SHP77 treated with DMSO at 0.1 percent for 48 hours (cell line): ENCODE measurements around the gene NPDC1.
A peak's percentile ranks its signal among the peaks of the same experiment; 100 is the strongest.
"Not testable (repeated sequence)": the region's sequence is repeated elsewhere in the genome, so short reads cannot be mapped to it uniquely, and the experiment has no call there.

Experiments used
- DNase-seq: peaks from one replicate; lab custom pipeline; 2025; lab: John Stamatoyannopoulos, UW

NPDC1 gene

DNA sequence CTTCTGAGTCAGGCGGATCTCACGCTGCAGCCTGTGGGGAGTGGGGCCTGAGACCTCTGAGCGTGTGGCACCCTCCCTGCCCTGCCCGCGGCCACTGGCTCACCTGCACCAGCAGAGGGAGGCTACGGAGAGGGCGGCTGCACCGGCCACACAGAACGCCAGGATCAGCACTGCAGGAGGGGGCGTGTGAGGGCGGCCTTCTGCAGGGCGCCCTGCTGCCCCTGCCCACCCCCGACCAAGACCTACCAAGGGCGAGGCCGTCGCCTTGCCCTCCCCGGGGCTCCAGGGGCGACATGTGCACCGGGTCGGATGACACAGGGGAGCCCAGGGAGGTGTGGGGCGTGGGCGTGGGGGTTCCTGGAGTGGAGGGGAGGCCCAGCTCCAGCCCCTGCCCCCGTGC, 5.4 kb downstream of the NPDC1 start:
- no peak for DNase-seq

DNA sequence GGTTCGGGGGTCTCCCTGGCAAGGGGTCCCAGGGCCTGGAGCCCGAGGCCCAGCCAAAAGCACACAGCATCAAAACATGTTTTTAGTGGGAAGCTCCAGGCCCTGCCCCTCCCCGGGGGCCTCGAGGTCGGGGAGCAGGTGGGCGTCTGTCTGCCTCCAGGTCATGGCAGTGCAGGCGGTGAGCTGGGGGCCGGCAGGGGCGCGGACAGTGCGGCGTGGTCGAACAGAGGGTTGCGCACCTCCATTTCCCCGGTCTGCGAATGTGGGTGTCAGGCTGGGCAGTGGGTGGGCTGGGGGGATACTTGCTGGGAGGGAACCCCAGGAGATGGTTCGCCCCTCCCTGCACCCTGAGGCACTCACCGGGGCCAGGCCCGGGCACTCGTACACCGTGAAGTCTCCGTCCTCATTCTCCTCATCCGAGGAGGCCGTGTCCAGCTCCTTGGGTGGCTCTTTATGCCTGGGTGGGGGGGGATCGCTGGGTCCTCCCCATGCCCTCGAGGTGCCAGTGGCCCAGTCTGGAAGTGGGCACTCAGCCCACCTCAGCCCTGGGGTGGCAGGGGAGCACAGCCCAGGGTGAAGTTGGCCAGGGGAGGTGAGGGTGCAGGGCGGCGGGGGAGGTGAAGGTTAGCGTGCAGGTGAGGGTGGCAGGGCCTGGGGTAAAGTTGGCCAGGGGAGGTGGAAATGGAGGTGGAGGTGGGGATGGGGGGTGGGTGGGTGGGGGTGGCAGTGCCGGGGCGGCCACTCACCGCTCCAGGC, 6.2 kb downstream of the NPDC1 start:
- DNase-seq, result no peak

DNA sequence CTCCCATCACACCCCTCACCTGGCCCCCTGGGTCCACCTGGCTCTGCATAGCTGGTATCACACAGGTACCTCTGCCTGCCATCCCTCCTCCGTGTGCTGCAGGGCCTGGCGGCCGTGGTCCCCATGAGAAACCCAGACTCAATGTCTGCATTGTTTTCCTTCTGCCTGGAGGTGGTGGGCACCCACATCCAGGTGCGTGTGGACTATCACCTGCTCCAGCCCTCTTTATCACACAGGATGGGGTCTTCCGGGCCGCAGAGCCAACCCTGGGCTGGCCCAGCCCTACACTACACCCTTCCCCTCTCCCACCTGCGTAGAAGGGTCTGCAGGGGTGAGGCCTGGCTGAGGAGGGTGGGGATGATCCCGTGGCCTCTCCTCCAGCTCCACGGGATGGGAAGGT, 7.1 kb downstream of the NPDC1 start:
- DNase-seq, result no peak

DNA sequence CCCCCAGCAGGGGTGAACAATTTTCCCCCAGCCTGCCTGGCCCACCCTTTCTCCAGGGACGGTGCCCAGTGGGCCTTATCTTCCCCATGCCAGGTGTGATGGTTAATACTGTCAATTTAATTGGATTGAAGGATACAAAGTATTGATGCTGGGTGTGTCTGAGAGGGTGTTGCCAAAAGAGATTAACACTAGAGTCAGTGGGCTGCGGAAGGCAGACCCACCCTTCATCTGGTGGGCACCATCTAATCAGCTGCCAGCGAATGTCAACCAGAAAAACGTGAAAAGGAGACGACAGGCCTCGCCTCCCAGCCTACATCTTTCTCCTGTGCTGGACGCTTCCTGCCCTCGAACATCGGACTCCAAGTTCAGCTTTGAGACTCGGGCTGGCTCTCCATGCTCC, 8.5 kb downstream of the NPDC1 start:
- DNase-seq, result no peak

DNA sequence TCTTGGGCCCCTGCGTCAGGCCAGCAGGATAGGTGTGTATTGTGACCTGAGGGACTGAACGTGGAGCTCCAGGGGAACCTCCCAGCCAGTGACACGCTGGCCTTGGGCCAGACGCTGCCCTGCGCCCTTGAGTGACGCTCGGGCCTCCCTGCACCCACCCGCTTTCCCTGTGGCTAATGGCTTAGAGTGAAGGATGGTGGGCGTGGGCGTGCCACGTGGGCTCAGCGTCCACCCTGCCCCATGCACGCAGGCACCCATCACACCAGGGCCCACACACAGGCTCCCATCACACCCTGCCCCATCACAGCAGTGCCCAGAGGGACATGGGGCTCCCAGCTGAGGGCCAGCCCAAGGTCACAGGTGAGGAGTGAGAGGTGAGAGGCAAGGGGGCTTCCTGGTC, 8.9 kb downstream of the NPDC1 start:
- no peak for DNase-seq

DNA sequence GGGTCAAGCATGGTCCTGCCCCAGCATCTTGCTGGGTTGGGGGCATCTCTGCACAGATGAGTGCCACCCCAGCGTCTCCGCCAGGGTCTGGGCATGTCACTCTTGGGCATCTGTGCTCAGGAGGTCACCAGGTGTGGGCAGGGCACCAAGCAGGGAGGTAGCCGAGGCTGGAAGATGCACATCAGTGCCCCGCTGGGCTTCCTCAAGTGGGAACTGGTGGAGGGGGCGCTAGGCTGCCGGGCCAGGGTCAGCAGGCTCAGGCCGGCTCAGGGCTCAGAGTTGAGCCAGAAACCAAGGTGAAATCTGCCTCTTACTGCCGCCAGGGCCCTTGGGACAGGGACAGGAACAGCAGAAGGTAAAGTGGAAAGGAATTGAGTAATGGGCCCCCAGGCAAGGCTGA, 10.0 kb downstream of the NPDC1 start:
- no peak for DNase-seq

DNA sequence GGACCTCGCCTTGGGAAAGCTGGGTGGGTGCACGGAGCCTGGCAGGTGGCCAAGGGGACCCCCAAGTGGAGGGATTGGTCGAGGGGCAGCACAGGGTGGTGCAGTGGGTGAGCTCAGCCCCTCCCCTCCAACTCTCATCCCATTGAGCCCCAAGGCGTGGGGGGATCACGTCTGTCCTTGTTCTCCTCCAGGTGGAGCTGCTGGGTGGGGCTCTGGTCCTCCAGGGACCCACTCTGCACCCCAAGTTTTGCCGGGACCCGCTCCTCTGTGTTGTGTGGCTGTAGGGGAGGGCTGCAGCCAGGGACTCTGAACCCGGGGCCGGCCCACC, 10.5 kb downstream of the NPDC1 start:
- DNase-seq, result no peak

DNA sequence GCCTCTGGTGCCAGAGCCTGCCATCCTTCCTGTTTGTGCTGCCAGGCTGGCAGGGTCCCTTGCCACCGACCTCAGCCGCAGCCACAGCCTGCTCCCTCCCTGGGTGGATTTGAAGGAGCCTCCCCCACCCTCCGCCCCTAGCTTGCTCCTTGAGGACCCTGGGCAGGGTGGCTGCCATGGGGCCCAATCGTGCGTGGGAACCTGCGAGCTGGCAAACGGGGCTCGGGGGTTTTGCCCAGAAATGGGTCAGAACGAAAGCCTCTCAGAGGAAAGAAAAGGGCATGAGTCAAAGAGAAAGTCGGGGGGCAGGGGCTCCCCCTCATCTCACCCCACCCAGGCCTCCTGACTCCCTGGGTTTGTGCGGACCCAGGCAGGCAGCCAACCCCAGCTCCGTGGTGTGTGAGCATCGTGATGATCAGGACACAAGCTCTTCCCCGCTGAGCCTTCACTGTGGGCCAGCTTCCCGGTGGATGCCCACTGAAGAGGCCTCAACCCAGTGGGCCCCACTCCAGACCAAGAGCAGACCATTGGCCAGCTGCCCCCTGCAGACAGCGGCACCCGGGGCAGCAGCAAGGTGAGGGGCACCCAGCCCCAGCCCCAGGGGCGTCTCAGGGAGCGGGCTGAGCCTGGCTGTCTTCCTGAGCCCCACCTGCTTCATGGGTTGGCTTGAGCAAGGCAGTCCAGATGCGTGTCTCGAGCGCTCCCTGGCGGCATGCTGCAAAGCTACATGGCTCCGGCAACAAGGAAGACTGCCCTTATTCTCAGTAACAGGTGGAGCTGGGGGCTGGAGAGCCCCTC, 11.1 kb downstream of the NPDC1 start:
- DNase-seq, result peak; percentile 65

DNA sequence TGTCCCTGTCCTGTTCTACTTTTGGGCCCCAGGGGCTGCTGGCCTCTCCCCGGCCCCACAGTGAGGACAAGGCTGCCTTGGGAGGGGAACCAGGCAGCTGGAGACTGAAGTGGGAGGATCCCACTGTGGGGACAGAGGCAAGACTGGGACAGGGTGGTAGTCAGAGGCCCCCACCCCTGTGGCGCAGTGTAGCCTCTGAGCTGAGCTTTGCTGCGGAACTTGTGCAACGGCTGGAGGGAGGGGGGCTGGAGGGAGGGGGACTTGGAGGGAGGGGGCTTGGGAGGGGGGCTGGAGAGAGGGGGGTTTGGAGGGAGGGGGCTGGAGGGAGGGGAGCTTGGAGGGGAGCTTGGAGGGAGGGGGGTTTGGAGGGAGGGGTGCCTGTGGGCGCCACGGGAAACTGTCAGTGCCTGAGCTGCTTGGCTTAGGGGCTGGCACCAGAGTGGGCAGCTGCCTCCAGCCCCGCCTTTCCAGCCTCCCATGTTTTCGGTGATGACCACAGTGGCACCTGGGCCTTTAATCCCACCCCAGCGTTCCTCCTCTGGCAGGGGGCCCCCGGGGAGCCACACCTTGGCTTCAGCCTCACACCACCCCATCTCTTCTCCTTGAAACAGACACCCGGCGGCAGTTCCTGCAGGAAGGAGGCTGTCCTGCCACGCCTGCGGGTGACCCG, 11.8 kb downstream of the NPDC1 start:
- no peak for DNase-seq

DNA sequence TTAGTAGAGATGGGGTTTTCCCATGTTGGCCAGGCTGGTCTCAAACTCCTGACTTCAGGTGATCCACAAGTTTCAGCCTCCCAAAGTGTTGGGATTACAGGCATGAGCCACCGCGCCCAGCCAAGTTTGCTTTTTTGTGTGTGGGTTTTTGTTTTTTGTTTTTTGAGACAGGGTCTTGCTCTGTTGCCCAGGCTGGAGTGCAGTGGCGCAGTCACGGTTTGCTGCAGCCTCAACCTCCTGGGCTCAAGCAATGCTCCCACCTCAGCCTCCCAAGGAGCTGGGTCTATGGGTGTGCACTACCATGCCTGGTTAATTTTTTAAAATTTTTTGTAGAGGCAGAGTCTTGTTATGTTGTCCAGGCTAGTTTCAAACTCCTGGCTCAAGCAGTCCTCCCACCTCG, 12.5 kb downstream of the NPDC1 start:
- not testable (repeated sequence) for DNase-seq

DNA sequence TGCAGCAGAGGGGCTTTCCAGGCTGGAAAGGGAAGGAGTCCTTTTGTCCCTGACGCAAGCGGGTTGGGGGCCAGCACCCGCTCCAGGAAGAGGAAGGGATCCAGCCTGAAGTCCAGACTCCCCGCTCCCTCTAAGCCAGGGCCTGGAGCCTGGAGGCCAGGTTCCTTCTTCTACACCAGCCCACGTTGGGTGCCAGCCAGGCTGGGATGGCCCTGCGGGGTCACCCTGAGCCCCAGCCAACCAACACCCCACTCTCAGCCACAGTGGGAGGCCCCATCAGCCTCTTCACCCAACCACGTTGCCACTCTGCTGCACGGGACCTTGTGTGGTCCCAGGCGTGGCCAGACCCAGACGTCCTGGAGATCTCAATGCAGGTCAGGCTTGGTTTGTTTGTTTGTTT, 13.1 kb downstream of the NPDC1 start:
- no peak for DNase-seq

DNA sequence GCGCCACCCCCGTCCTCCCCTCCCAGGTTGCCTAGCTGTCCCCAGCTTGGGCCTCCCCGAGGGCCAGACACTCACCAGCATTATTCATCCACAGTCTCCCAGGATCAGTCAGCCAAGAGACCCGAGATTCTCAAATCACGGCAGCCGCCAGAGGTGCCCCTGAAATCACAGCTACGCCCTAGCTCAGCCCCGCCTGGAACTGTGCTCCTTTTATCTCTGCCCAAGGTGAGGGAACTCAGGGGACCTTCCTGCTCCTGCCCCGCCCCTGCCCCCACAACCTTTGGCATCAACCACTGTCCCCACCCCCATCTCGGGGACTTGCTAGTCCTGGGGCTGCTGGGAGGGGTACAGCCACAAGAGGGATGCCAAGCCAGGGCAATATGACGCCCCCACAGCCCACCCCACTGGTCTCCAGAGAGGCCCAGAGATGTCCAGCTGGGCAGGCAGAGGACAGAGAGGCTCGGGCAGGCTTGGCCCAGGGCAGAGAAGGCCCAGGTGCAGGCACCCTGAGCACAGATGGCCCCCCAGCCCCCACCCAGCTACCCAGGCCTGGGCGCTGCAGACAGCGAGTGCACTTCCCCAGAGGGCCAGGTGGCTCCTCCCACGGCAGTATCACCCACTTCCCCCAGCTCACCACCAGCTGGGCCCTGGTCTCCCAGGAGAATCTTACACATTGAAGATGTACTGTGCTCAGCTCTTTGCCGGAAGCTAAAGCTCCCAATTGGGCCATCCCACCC, 13.9 kb downstream of the NPDC1 start, which contains the start of gene FUT7:
Gene FUT7 (minus strand): TSS at position 185 of the 737 bp plus-strand sequence. CDS start 97 bp downstream, at position 88.
- no peak for DNase-seq

DNA sequence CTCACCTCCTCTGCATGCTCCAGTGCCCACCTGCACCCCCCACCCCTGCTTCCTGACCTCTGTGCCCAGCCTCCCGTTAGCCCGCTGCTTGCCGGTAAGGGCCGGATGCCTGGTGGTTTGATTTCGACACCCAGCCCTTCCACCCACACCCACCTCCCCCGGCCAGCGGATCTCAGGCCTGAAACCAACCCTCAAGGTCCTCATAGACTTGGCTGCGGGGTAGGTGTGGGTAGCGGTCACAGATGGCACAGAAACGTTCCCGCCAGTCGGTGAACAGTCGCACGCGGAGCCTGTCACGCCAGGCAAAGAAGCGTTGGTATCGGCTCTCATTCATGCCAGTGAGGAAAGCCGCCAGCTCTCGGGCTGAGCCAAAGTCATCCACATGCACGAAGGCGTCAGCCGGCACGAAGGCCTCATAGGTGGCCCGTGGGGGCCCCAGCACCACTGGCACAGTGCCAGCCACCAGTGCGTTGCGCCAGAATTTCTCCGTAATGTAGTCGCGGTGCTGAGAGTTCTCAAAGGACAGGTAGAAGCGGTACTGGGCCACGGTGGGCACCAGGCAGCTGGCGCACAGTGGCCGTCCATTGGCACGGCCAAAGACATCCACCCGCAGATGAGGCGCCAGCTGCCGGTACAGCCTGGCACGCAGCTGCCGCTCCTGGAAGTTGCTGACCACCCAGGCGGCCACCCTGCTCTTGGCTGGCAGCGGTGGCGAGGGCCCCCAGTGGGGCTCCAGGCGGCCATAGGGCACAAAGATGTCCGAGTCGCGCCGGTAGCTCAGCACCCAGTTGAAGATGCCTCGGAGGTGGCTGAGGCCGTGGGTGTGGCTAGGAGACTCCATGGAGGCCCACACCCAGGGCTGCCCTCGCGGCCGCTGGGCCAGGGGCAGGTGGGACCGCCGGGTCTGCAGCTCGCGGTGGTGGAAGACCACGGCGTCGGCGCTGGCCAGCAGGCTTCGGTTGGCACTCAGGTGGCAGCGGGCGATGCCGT, 15.1 kb downstream of the NPDC1 start:
- DNase-seq, result no peak

DNA sequence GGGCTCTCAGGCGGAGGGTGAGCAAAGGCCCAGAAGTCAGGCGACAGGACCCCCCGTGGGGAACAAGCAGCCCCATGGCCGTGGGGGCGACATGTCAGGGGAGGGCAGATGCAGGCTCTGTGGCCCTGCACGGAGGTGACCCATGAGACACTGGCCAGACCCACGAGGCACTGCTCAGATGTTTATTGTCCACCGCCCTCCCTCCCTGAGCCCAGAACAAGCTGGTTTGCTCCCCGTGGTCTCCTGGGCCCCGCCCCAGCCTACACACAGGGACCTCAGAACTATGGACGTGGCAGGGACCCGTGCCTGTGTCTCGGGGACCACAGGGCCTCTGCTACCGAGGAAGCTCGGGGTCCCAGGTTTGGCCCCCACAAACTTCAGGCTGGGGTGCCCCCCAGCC, 16.0 kb downstream of the NPDC1 start:
- DNase-seq, result no peak

DNA sequence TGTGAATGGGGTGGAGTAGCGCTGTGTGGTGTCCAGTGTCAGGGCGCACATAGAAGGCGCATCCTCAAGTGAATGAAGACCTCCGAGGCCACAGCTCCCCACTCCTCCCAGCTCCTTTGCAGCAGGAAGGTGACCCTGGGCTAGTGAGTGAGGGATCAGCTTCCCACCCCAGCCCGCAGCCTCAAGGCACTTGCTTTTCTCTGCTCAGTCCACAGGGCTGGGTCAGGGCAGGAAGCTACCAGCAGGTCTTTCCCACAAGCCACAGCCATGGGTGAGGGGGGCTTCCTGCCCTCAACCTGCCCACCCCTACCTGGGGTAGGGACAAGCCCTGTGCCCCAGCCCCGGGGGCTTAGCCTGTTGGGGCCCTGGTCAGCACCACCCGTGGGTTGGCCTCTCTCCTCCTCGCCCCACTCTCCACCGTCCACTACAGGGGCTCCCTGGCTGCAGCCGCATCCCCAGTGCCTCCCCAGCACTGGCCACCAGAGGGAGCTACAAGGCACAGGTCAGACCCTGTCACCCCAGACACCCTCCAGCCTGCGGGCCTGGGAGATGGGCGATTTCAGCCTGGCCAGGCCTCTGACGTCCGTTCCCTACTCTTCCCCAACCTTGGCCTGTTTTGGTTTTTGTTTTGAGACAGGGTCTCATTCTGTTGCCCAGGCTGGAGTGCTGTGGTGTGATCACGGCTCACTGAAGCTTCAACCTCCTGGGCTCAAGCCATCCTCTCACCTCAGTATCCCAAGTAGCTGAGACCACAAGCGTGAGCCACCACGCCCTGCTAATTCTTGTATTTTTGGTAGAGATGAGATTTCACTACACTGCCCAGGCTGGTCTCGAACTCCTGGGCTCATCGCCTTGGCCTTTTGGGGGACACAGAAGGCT, 16.7 kb downstream of the NPDC1 start:
- no peak for DNase-seq

DNA sequence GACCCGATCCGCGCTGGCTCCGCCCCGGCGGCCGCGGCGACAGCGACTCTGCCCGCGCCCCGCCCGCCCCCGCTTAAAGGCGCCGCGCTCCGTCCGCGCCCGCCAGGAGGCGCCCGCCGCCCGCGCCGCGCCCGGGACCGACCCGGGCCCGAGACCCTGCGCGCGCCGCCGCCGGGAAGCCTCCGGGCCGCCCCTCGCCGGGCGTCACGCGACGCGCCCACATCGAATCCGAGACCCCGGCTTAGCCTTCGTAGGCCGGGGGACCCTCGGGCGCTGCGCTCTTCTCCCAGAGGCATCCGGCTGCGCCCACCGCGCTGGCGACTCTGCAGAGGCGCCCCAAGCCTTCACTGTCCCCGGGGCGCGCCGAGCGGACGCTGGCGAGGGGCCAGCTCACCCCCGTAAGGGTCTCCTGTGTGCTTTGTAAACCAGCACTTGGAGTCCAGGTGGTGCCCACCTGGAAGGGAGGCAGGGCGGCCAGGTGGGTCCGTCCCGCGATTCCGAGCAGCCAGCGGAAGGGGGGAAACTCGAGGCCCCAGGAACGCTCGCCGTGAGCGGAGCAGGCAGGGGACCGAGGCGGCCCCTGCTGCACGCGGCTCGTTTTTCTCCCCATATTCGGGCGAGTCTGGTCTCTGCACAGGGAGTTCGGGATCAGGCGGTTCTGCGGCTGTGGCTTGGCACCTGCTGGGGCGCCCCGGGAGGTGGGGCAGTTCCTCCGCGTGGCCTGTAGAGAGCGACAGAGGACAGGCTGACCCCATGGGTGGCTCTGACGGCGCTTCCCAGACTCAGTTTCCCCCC, 17.5 kb downstream of the NPDC1 start:
- DNase-seq, result no peak

DNA sequence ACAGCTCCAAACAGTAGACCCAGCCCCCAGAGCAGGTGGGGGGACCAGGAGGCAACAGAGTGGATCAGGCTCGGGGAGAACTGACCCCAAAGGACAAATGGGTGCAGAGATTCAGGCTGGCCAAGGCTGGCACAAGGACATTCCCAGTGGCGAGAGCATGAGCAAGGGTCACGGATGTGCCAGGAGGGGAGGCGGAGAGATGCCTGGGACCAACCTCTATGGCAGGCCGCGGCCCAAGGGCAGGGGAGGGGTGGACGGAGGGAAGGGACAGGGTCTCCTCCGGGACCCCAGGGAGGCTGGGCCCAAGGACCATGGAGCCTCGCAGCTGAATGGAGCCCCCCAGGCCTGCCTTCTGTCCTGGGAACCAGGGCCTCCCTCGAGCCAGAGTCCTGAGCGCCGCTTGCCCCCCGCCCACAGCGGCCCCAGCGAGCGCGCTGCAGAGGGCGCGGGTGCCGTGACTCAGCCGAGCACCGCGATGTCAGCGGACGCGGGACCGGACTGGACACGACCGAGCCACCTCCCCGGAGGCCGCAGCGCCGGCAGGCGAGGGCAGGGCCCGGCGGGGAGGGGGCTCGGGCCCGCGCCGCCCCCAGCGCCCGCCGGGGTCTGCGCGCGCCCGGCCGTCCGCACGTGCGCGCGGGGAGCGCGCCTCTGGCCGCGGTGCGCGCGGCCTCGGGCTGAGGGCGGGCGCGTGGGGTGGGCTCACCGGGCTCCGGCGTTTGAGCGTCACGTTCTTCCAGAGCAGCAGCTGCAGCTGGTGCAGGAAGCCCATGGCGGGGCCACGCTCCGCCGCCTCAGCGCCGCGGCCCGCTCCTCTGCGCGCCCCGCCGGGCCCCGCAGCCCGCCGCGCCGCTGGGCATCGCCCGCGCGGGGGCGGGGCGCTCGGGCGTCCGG, 18.4 kb downstream of the NPDC1 start, which contains the start of gene ABCA2:
Gene ABCA2 (minus strand): TSS at position 869 of the 894 bp plus-strand sequence. CDS start 97 bp downstream, at position 772.
- DNase-seq, result no peak

DNA sequence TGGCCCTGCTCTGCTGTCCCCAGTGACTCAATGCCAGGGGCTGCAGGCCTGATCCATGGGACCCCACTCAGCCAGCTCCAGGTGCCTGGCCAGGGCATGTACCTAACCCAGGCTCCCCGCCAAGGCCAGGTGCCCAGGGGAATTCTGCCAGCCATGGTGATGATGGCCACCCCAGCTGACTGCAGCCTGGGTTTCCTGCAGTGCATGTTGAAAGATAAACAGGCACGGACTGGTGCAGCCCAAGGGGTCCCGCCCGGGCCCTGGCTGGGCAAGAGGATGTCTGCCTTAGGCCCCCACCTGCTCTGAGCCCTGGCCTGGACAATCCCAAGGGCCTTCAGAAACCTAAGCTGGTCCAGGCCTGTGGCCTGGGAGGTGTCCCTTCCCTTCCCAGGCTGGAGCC, 19.1 kb downstream of the NPDC1 start:
- DNase-seq, result no peak
